ENCODE data around the gene TRMO.

The TRMO gene

GRCh38 chr9:97892421-97892820, 29.9 kb downstream of the TRMO start:
- no peak for TF ChIP-seq POLR2A (IDR thresholded peaks at IDR 0.05; ENCODE audit: low read depth, low read length)
- no peak for TF ChIP-seq POU2F2 (IDR thresholded peaks at IDR 0.05; ENCODE audit: low read depth, low read length)
- TF ChIP-seq POLR2AphosphoS5 (IDR thresholded peaks at IDR 0.05; ENCODE audit: low read depth, low read length): no peak
- TF ChIP-seq TAF1 (IDR thresholded peaks at IDR 0.05; ENCODE audit: low read depth, low read length): no peak
- TF ChIP-seq SPI1 (IDR thresholded peaks at IDR 0.05; ENCODE audit: low read depth, low read length): no peak
- TF ChIP-seq PAX5 (IDR thresholded peaks at IDR 0.05; ENCODE audit: insufficient read depth, low read length, severe bottlenecking): no peak
- FAIRE-seq (no peak), DNase-seq (ENCODE audit: insufficient read length, low spot score) (no peak)

- TF ChIP-seq POU2F2 (IDR thresholded peaks at IDR 0.05; ENCODE audit: low read depth, low read length): no peak
- TF ChIP-seq PAX5 (IDR thresholded peaks at IDR 0.05; ENCODE audit: insufficient read depth, low read length, severe bottlenecking): no peak
- no peak for TF ChIP-seq SPI1 (IDR thresholded peaks at IDR 0.05; ENCODE audit: low read depth, low read length)
- TF ChIP-seq TAF1 (IDR thresholded peaks at IDR 0.05; ENCODE audit: low read depth, low read length): no peak
- no peak for TF ChIP-seq POLR2AphosphoS5 (IDR thresholded peaks at IDR 0.05; ENCODE audit: low read depth, low read length)
- no peak for TF ChIP-seq POLR2A (IDR thresholded peaks at IDR 0.05; ENCODE audit: low read depth, low read length)
- no peak for FAIRE-seq
- DNase-seq (ENCODE audit: insufficient read length, low spot score): no peak
Observed at GRCh38 chr9:97891736-97892135, 30.6 kb downstream of the TRMO start.

DNA sequence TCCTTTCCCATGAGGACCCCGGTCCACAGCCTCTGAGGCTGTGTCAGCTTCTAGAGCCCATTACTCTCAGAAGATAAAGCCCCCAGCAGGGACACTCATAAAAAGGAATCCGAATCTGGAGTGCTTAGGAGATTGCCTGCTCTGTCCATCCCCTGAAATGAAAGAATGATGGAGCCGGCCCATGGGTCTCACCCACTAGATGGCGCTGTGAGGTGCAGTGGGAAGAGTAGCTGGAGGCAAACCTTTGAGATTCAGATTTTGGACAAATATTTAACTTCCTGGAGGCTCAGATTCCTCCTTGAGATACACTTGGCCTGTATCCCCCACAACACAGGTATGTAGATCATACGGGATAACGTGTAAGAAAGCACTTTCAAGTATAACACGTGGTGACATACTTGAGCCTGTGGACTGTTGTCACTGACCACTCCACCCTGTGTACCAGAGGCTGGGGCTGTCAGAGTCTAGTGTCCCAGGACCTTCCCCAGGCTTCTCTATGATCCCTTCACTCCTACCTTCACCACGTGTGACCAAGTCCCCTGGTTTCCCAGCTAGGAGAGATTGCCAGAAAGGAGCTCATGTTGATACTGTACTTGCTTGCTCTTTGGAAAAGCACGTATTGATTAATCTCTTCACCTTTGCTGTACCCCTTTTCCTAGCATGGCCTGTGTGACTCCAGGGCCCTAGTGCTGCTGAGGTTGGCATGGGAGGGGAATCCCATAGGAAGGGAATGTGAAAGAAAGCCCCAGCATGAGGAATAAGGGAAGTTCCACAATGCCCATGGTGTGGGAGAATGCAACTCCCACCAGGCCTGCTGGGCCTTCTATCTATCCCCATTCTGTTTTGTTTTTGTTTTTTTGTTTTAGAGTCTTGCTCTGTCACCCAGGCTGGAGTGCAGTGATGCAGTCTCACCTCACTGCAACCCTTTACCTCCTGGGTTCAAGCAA, 32.1 kb downstream of the TRMO start:
- FAIRE-seq: peak; percentile 58
- peak; percentile 37 for DNase-seq (ENCODE audit: insufficient read length, low spot score)
- TF ChIP-seq TAF1 (IDR thresholded peaks at IDR 0.05; ENCODE audit: low read depth, low read length): no peak
- no peak for TF ChIP-seq SPI1 (IDR thresholded peaks at IDR 0.05; ENCODE audit: low read depth, low read length)
- no peak for TF ChIP-seq POLR2A (IDR thresholded peaks at IDR 0.05; ENCODE audit: low read depth, low read length)
- no peak for TF ChIP-seq POU2F2 (IDR thresholded peaks at IDR 0.05; ENCODE audit: low read depth, low read length)
- no peak for TF ChIP-seq POLR2AphosphoS5 (IDR thresholded peaks at IDR 0.05; ENCODE audit: low read depth, low read length)
- no peak for TF ChIP-seq PAX5 (IDR thresholded peaks at IDR 0.05; ENCODE audit: insufficient read depth, low read length, severe bottlenecking)

GRCh38 chr9:97880336-97880735, 42.0 kb downstream of the TRMO start:
- FAIRE-seq: no peak
- no peak for DNase-seq (ENCODE audit: insufficient read length, low spot score)
- TF ChIP-seq POLR2AphosphoS5 (IDR thresholded peaks at IDR 0.05; ENCODE audit: low read depth, low read length): no peak
- TF ChIP-seq SPI1 (IDR thresholded peaks at IDR 0.05; ENCODE audit: low read depth, low read length): no peak
- TF ChIP-seq TAF1 (IDR thresholded peaks at IDR 0.05; ENCODE audit: low read depth, low read length): no peak
- TF ChIP-seq POLR2A (IDR thresholded peaks at IDR 0.05; ENCODE audit: low read depth, low read length): no peak
- TF ChIP-seq POU2F2 (IDR thresholded peaks at IDR 0.05; ENCODE audit: low read depth, low read length): no peak
- TF ChIP-seq PAX5 (IDR thresholded peaks at IDR 0.05; ENCODE audit: insufficient read depth, low read length, severe bottlenecking): no peak

GRCh38 chr9:97876061-97876460, 46.2 kb downstream of the TRMO start:
- DNase-seq (ENCODE audit: insufficient read length, low spot score): no peak
- no peak for TF ChIP-seq SPI1 (IDR thresholded peaks at IDR 0.05; ENCODE audit: low read depth, low read length)
- no peak for TF ChIP-seq POLR2AphosphoS5 (IDR thresholded peaks at IDR 0.05; ENCODE audit: low read depth, low read length)
- TF ChIP-seq POLR2A (IDR thresholded peaks at IDR 0.05; ENCODE audit: low read depth, low read length): no peak
- no peak for TF ChIP-seq PAX5 (IDR thresholded peaks at IDR 0.05; ENCODE audit: insufficient read depth, low read length, severe bottlenecking)
- TF ChIP-seq POU2F2 (IDR thresholded peaks at IDR 0.05; ENCODE audit: low read depth, low read length): no peak
- no peak for TF ChIP-seq TAF1 (IDR thresholded peaks at IDR 0.05; ENCODE audit: low read depth, low read length)
- no peak for FAIRE-seq

GRCh38 chr9:97875111-97875510, 47.2 kb downstream of the TRMO start:
- TF ChIP-seq PAX5 (IDR thresholded peaks at IDR 0.05; ENCODE audit: insufficient read depth, low read length, severe bottlenecking) (no peak), POU2F2 (IDR thresholded peaks at IDR 0.05; ENCODE audit: low read depth, low read length) (no peak), POLR2AphosphoS5 (IDR thresholded peaks at IDR 0.05; ENCODE audit: low read depth, low read length) (no peak), TAF1 (IDR thresholded peaks at IDR 0.05; ENCODE audit: low read depth, low read length) (no peak), SPI1 (IDR thresholded peaks at IDR 0.05; ENCODE audit: low read depth, low read length) (no peak), POLR2A (IDR thresholded peaks at IDR 0.05; ENCODE audit: low read depth, low read length) (no peak)
- no peak for FAIRE-seq
- no peak for DNase-seq (ENCODE audit: insufficient read length, low spot score)

DNA sequence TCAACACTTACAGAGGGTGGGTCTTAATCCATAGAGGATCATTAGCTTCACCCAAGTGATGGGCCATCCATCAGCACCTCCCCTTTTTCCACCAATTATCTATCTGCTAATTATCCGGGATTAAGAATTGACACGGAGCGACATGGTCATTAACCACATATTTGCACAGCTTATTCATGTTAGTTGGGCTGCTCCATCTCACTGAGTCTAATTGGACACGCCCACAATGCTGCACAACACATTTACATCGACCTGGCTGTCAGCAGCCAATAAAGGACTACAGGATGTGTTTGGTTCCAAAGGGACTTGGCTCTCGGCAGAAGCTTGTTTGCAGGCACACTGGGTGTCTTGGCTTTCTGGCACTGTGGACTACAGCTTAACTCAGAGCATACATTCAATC, 47.7 kb downstream of the TRMO start:
- FAIRE-seq (no peak), DNase-seq (ENCODE audit: insufficient read length, low spot score) (no peak)
- TF ChIP-seq POU2F2 (IDR thresholded peaks at IDR 0.05; ENCODE audit: low read depth, low read length): no peak
- TF ChIP-seq PAX5 (IDR thresholded peaks at IDR 0.05; ENCODE audit: insufficient read depth, low read length, severe bottlenecking): no peak
- no peak for TF ChIP-seq POLR2AphosphoS5 (IDR thresholded peaks at IDR 0.05; ENCODE audit: low read depth, low read length)
- TF ChIP-seq POLR2A (IDR thresholded peaks at IDR 0.05; ENCODE audit: low read depth, low read length): no peak

GRCh38 chr9:97873882-97874281, 48.4 kb downstream of the TRMO start:
- DNase-seq (ENCODE audit: insufficient read length, low spot score): no peak
- no peak for FAIRE-seq

DNA sequence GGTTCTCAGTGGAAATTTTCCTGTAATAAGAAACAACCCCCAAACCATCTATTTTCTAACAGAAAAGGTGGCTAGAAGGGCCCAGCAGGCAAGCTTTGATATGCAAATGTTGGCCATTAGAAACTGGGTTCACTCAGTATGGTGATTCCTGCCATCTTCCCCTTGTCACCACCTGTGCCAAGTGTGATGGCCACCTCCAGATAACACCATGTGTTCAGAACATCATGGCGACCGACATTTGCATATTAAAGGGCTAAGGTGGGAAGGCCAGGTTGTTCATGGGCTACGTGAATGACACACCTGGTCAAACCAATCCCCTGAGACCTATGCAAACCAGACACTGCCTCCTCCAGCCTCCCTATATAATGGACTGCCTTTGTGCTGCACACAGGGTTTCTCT, 48.9 kb downstream of the TRMO start:
- FAIRE-seq: no peak

More at GRCh38 chr9:97873882-97874281, 48.4 kb downstream of the TRMO start:
- TF ChIP-seq TAF1 (IDR thresholded peaks at IDR 0.05; ENCODE audit: low read depth, low read length) (no peak), POLR2AphosphoS5 (IDR thresholded peaks at IDR 0.05; ENCODE audit: low read depth, low read length) (no peak), PAX5 (IDR thresholded peaks at IDR 0.05; ENCODE audit: insufficient read depth, low read length, severe bottlenecking) (no peak), SPI1 (IDR thresholded peaks at IDR 0.05; ENCODE audit: low read depth, low read length) (no peak), POLR2A (IDR thresholded peaks at IDR 0.05; ENCODE audit: low read depth, low read length) (no peak), POU2F2 (IDR thresholded peaks at IDR 0.05; ENCODE audit: low read depth, low read length) (no peak)

More for the DNA sequence above, 48.9 kb downstream of the TRMO start:
- no peak for DNase-seq (ENCODE audit: insufficient read length, low spot score)
- no peak for TF ChIP-seq POLR2A (IDR thresholded peaks at IDR 0.05; ENCODE audit: low read depth, low read length)
- TF ChIP-seq POLR2AphosphoS5 (IDR thresholded peaks at IDR 0.05; ENCODE audit: low read depth, low read length): no peak
- no peak for TF ChIP-seq POU2F2 (IDR thresholded peaks at IDR 0.05; ENCODE audit: low read depth, low read length)
- TF ChIP-seq TAF1 (IDR thresholded peaks at IDR 0.05; ENCODE audit: low read depth, low read length): no peak
- no peak for TF ChIP-seq SPI1 (IDR thresholded peaks at IDR 0.05; ENCODE audit: low read depth, low read length)
- no peak for TF ChIP-seq PAX5 (IDR thresholded peaks at IDR 0.05; ENCODE audit: insufficient read depth, low read length, severe bottlenecking)
